Neural cell (in vitro differentiated cells): ENCODE data around the gene DGKI.

Experiments used
- EP300 ChIP-seq: fragments of 450-650 bp; conservative IDR thresholded peaks from 2 replicates; pipeline ENCODE4 v1.6.1; 2014; ENCODE audit warnings: antibody characterized with exemption, mild to moderate bottlenecking, moderate library complexity; ENCODE audit not compliant: poor library complexity, severe bottlenecking
- EZH2 ChIP-seq: fragments of 200-600, 300-800 bp; shearing (Covaris generic), sonication (generic); IDR thresholded peaks from 2 replicates; pipeline ENCODE4 v1.6.1; 2014; ENCODE audit warnings: antibody characterized with exemption, low read length, borderline replicate concordance, mild to moderate bottlenecking; ENCODE audit not compliant: insufficient read depth, poor library complexity, severe bottlenecking
- SMC3 ChIP-seq: fragments of 450-650 bp; conservative IDR thresholded peaks from 2 replicates; pipeline ENCODE4 v1.6.1; 2014; ENCODE audit warnings: antibody characterized with exemption, mild to moderate bottlenecking, moderate library complexity; ENCODE audit not compliant: poor library complexity
- TF ChIP-seq, protein P1 (sequence below): fragments of 450-650 bp; IDR thresholded peaks from 2 replicates; pipeline ENCODE4 v1.5.1; 2014; ENCODE audit warnings: antibody characterized with exemption, mild to moderate bottlenecking, moderate library complexity; ENCODE audit not compliant: poor library complexity, severe bottlenecking

DNA sequence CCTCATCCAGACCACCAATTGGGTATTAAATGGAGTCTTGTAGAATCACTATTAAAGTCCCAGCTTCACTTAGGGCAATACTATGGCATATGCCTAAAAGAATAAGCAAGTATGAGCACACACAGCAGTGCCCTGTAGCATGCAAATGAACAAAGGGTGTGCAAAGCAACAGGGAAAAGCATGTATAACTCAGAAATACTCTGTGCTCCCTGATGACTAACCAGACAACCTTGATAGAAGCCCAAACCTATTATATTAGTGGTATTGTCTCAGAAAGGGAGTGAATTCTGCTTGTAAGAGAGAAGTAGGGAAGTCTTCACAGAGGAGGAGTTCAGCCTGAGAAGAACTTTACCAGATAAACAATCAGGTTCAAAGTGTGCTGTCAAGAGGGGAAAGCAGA lies 131.2 kb downstream of the DGKI start:
- TF ChIP-seq, protein P1, sequence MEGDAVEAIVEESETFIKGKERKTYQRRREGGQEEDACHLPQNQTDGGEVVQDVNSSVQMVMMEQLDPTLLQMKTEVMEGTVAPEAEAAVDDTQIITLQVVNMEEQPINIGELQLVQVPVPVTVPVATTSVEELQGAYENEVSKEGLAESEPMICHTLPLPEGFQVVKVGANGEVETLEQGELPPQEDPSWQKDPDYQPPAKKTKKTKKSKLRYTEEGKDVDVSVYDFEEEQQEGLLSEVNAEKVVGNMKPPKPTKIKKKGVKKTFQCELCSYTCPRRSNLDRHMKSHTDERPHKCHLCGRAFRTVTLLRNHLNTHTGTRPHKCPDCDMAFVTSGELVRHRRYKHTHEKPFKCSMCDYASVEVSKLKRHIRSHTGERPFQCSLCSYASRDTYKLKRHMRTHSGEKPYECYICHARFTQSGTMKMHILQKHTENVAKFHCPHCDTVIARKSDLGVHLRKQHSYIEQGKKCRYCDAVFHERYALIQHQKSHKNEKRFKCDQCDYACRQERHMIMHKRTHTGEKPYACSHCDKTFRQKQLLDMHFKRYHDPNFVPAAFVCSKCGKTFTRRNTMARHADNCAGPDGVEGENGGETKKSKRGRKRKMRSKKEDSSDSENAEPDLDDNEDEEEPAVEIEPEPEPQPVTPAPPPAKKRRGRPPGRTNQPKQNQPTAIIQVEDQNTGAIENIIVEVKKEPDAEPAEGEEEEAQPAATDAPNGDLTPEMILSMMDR, result no peak
- TF ChIP-seq EP300, result no peak
- no peak for TF ChIP-seq EZH2
- TF ChIP-seq SMC3, result no peak
